ENCODE measurements around the gene CNGA3.

The CNGA3 gene

GRCh38 chr2:98355881-98356280 lies 9.6 kb downstream of the CNGA3 start:
- DNase-seq (ENCODE audit: low read depth, low spot score): no peak
- TF ChIP-seq, protein P1, sequence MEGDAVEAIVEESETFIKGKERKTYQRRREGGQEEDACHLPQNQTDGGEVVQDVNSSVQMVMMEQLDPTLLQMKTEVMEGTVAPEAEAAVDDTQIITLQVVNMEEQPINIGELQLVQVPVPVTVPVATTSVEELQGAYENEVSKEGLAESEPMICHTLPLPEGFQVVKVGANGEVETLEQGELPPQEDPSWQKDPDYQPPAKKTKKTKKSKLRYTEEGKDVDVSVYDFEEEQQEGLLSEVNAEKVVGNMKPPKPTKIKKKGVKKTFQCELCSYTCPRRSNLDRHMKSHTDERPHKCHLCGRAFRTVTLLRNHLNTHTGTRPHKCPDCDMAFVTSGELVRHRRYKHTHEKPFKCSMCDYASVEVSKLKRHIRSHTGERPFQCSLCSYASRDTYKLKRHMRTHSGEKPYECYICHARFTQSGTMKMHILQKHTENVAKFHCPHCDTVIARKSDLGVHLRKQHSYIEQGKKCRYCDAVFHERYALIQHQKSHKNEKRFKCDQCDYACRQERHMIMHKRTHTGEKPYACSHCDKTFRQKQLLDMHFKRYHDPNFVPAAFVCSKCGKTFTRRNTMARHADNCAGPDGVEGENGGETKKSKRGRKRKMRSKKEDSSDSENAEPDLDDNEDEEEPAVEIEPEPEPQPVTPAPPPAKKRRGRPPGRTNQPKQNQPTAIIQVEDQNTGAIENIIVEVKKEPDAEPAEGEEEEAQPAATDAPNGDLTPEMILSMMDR (IDR thresholded peaks at IDR 0.05; ENCODE audit: insufficient read depth, low read length, missing control alignments): no peak

GRCh38 chr2:98356729-98357128 lies 10.5 kb downstream of the CNGA3 start:
- no peak overlapping the region for H3K4me3 ChIP-seq (ENCODE audit: low read depth, low read length)
- no peak for DNase-seq (ENCODE audit: low read depth, low spot score)
- TF ChIP-seq, protein P1 (IDR thresholded peaks at IDR 0.05; ENCODE audit: insufficient read depth, low read length, missing control alignments): no peak
- CTCF ChIA-PET: interaction anchor here (1.2 kb wide), 1 partner anchor 72 kb away, joined by 3 read pairs; no protein-coding TSS in a partner anchor
- POLR2A ChIA-PET: no interaction called here

More at GRCh38 chr2:98355881-98356280, 9.6 kb downstream of the CNGA3 start:
- ChIA-PET CTCF (no interaction called here), POLR2A (no interaction called here)
- no peak overlapping the region for H3K4me3 ChIP-seq (ENCODE audit: low read depth, low read length)

DNA sequence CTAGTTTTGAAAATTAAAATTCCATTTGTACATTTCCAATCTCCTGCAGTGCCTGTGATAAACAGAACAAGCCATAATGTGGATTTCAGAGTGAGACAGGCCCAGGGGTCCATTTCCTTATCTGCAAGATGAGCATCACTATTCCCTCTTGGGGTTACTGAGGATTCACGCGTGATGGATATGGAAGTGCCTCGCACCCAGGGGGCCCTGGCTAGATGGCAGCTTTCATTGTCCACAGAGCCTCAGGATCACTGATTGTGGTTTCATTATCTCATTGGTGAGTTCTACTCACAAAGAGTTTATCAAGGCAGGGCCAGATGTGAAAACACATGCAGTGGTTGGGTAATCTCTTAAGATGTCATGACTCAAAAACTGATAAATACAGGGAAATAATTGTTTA lies 11.6 kb downstream of the CNGA3 start:
- ChIA-PET CTCF (interaction anchor here (1.2 kb wide), 1 partner anchor 73 kb away, joined by 3 read pairs; no protein-coding TSS in a partner anchor), POLR2A (no interaction called here)
- DNase-seq (ENCODE audit: low read depth, low spot score): no peak
- TF ChIP-seq, protein P1 (IDR thresholded peaks at IDR 0.05; ENCODE audit: insufficient read depth, low read length, missing control alignments): no peak
- H3K4me3 ChIP-seq (ENCODE audit: low read depth, low read length): no peak overlapping the region

- H3K4me3 ChIP-seq (ENCODE audit: low read depth, low read length): no peak overlapping the region
- ChIA-PET CTCF (interaction anchor here (1.3 kb wide), 1 partner anchor 553 kb away, joined by 4 read pairs; no protein-coding TSS in a partner anchor), POLR2A (no interaction called here)
- TF ChIP-seq, protein P1 (IDR thresholded peaks at IDR 0.05; ENCODE audit: insufficient read depth, low read length, missing control alignments): no peak
- DNase-seq (ENCODE audit: low read depth, low spot score): no peak
These were observed 13.7 kb downstream of the CNGA3 start for GRCh38 chr2:98359986-98360385.

DNA sequence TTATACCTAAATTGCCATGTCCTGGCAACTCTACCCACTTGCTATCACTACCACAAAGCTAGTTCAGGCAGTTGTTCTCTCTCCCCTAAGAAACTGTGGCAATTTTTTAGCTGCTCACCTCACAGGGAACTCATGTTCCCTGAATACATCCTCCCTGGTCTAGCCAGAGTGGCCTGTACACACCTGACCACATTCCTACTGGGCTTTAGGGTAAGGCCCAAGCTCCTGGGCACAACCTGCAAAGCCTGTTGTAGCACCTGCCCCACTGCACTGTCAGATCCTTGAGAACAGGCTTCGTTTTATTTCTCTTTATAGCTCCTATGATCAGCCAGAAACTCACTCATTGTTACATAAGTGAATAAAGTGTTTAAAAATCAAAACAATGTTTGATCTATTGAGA lies 21.5 kb downstream of the CNGA3 start:
- no peak overlapping the region for H3K4me3 ChIP-seq (ENCODE audit: low read depth, low read length)
- CTCF ChIA-PET: no interaction called here
- TF ChIP-seq, protein P1 (IDR thresholded peaks at IDR 0.05; ENCODE audit: insufficient read depth, low read length, missing control alignments): no peak
- POLR2A ChIA-PET: no interaction called here
- no peak for DNase-seq (ENCODE audit: low read depth, low spot score)

- CTCF ChIA-PET: no interaction called here
- TF ChIP-seq, protein P1 (IDR thresholded peaks at IDR 0.05; ENCODE audit: insufficient read depth, low read length, missing control alignments): no peak
- DNase-seq (ENCODE audit: low read depth, low spot score): no peak
- no peak overlapping the region for H3K4me3 ChIP-seq (ENCODE audit: low read depth, low read length)
- POLR2A ChIA-PET: no interaction called here
These were observed 23.5 kb downstream of the CNGA3 start for GRCh38 chr2:98369710-98370239.

All from AG04449 (cell line).